Measurements from ENCODE around the gene TBX1.
"Not testable (repeated sequence)": the region's sequence is repeated elsewhere in the genome, so short reads cannot be mapped to it uniquely, and the experiment has no call there.

The TBX1 gene

DNA sequence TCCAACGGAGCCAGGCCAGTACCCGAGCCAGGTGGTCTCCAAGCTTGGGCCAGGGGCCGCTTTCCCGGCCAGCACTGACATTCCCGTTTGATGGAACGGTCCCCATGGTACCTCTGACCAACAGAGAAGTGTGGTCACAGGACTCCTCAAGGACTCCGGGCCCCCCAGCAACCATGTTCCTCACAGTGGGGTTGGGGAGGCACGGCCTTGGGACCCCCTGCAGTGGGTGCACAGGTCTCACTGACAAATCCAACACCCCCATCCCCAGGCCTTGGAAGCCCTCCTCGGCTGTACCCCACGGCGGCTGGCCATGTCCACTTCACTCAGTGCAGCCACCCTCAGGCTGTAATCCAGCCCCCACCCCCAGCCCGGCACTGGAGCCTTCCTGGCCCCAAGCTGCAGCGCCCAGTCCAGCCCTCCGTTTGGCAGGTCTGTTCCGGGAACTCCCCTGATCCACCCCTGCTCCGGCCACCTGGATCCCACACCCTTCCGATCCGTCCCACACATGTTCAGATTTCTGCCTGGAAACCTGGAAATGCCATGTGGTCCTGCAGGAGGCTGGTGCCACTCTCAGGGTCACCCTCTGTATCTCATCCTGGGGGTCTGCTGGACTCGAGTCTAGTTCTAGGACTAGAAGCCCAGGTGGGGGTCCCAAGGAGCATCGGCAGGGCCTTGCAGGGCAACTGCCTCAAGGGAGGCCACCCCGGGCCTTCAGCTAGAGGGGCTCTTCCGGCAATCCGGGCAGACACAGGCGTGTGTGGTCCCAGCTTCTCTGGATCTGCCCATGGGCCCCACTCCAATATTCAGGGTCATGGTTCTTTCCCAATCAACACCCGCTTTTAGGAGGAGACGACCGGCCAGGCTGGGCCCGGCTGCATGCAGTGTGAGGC, 26.6 kb downstream of the TBX1 start:
- DNase-seq: no peak

DNA sequence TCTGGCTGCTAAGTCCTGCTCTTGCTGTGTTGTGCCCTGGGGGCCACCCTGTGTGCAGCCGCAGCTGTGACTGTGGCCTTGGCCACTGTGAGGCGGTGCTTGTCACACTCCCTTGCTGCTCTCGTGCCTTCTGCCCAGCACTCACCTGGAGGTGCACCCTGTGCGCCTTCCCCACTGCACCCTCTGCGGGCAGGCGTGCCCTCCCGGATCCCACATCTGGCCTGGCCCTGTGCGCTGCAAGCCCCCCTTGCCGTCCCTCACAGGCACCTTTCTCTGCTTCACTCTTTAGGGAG, 27.2 kb downstream of the TBX1 start:
- DNase-seq: no peak

DNA sequence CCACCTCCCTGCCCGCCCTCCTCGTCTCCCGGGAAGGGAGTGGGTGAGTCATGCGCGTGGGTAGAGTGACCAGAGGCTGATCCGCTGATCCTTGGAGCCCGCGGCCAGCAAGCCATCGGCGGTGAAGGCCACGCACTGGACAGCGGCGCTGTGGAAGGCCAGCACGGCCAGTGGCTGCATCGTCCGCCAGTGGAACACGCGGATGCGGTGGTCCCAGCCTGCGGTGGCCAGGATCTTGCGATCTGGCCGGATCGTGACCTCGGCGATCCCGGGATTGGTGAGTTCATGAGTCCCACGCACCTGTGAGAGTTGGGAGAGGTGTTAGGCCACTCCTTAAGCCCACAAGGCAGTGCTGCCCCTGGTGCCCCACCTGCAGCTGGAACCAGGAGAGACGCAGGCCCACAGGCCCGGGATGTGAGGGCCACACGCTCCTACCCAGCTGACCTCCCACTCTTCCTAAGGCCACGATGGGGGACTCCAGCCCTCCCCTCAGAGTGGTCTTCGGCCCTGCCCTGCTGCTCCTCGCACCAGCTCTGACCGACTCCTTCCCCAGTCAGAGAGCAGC, 28.2 kb downstream of the TBX1 start:
- no peak for DNase-seq

DNA sequence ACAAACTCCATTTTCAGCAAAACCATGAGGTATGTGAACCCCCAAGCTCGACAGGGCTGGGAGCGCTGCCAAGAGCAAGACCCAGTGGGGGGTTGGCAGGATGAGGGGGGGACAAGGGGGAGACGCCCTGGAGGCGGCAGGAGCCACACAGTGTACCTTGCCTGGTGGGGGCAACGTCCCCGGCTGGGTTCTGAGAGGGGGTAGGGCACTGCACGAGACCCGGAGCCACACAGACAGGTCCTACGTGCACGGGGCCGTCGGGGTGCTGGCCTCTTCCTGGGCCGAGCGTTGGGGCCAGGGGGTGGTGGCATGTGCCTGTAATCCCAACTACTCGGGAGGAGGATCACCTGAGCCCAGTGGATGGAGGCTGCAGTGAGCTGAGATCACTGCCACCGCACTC, 28.8 kb downstream of the TBX1 start:
- DNase-seq: no peak

DNA sequence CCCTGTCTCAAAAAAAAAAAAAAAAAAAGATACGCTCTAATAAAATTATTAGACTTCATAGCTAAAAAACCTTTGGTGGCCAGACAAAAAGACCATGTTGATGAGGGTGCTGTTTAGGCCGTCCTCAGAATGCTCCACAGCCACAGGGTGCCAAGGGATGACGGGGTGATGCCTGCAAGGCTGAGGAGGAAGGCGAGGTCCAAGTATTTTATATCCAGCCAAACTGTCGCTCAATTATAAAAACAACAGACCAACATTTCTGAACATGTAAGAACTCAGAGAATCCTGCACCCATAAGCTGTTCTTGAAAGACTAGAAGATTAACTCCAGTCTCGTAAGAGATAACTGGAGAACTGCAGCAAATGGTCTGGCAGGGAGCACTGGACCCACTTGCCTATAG, 29.2 kb downstream of the TBX1 start:
- DNase-seq: no peak

DNA sequence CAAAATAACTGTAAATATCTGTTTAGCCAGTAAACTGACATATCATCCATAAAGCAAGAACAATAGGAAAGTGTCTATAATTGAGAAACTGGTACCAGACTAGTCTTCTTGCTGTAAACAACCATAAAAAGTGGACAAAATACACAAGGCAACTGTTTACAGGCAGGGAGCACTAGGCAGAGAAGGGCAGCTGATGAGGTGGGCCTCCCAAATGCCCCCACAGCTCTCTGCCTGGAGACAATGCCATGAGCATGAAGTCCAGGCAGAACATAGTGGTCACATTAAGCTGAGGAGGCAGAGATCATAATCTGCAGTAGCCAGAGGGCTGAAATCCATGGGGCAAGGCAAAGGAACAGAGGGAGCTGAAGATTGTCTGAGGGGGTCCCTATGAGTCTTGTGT, 30.7 kb downstream of the TBX1 start:
- DNase-seq: no peak

DNA sequence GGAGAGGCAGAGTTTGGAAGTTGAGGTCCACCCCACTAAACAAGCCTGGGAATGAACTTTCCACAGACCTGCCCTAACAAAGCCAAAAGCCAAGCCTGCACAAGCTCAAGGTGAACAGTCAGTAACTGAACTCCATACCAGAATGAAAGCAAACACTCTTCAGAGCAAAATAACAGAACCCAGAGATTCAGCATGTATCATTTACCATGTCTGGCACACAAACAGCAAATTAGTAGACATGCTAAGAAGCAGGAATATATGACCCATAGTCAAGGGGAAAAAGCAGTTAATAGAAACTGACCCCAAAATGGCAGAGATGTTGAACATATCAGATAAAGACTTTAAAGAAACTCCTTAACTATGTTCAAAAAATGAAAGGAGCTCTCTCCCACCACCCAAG, 31.3 kb downstream of the TBX1 start:
- DNase-seq: no peak

DNA sequence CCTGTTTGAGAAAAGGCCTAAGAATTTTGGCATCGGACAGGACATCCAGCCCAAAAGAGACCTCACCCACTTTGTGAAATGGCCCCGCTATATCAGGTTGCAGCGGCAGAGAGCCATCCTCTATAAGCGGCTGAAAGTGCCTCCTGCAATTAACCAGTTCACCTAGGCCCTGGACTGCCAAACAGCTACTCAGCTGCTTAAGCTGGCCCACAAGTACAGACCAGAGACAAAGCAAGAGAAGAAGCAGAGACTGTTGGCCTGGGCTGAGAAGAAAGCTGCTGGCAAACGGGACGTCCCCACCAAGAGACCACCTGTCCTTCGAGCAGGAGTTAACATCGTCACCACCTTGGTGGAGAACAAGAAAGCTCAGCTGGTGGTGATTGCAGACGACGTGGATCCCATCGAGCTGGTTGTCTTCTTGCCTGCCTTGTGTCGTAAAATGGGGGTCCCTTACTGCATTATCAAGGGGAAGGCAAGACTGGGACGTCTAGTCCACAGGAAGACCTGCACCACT, 31.9 kb downstream of the TBX1 start:
- not testable (repeated sequence) for DNase-seq

DNA sequence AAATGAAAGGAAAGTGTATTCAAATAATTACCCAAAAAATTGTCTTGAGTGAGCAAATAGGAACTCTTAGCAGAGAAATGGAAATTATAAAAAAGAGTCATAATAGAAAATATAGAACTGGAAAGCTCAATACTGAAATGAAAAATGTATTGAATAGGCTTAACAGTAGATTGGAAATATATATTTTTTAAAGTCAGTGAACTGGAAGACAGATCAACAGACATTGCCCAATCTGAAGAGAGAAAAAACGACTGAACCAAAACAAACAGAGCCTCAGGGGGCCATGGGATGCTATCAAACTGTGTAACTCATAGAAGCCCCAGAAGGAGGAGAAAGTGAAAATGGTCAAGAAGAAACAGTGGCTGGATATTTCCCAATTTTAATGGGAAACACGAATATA, 32.6 kb downstream of the TBX1 start:
- no peak for DNase-seq

DNA sequence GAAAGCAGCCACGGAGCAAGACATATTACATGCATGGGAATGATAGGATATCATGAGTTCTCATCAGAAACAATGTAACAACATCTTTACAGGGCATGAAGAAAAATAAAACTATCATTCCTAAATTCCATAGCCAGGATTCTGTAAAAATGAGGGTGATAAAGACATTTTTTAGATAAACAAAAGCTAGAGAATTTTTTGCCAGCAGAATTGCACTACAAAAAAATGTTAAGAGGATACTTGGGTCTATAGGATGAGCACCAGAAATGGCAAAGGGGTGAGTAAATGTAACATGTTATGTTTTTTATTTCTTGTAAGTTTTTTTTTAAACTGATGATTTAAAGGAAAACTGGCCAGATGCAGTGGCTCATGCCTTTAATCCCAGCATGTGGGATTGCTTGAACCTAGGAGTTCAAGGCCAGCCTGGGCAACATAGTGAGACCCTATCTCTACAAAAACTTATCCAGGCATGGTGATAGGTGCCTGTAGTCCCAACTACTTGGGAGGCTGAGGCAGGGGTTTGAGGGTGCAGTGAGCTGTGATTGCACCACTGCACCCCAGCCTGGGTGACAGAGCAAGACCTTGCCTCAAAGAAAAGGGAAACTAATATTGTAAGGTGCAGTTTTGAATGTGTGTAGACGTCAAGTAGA, 33.2 kb downstream of the TBX1 start:
- DNase-seq: no peak

DNA sequence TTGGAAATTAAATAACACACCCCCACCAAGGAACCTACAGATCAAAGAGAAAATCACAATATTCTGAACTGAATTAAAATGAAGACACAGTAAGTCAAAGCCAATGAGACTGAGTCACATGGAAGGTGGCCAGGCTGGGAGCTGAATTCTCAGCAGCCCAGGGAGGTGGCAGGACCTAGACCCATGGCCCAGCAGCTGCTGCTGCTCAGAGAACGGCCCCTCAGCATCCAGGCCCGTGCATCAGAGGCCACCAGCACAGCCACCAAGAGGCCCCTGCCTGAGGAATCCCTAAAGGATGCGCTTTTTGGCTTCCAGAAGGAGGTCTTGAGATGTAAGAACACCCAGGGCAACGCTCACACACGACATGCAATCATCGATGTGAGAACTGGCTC, 35.0 kb downstream of the TBX1 start:
- DNase-seq: no peak

DNA sequence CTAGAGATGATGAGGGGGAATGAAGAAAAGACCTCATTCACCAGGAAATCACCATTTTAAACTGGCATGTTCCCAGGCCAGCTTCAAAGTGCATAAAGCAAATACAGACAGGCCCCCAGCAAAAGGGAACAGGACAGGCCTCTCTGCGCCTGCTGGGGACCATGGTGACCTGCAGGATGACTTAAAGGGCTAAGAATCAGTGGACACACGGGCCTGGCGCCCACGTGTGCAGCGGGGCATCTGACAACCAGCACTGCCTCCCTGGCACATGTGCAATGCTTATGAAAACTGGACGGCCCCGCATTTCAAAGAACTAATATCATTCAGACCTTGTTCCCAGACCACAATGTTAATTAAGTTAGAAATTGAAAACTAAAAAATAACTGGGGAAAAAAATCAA, 35.6 kb downstream of the TBX1 start:
- DNase-seq: no peak

DNA sequence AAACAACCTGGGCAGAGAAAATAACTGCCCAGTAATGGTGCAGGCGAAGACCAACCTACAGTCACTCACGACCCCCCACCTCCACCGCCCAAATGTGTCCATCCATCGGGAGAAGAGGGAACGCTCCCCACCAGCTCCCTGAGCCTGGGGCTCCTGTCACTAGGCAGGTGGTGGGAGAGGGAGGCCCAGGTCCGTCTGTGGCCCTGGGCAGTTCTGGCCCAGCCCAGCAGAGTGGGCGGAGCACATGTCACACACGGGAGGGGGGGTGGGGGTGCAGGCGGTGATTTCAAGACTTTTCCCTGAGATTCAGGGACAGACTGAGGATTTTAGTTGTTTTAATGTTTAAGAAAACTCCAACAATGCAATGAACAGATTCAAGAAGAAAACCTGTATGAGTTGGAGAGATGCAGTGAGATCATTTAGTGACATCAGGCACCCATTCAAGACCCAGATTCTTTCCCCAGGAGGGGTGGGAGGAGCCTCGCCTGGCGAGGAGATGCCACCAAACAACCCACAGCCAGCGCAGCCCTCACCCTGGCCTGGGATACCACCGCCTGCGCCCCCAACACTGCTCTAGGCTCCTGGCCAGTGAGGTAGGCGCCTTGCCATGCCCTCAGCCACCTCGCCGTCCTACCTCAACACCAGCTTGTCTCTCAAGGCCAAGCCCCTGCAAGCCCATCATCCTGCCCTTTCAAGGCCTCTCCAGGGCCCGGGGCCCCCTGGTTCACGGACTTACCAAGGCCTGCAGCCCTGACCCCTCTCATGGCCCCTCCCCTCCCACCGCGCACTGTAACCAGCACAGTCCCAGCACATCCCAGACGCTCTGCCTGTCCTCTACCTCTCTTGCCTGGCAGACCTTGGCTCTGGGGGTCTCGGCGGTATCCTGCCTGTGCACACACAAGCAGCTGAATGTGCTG, 36.8 kb downstream of the TBX1 start:
- no peak for DNase-seq

DNA sequence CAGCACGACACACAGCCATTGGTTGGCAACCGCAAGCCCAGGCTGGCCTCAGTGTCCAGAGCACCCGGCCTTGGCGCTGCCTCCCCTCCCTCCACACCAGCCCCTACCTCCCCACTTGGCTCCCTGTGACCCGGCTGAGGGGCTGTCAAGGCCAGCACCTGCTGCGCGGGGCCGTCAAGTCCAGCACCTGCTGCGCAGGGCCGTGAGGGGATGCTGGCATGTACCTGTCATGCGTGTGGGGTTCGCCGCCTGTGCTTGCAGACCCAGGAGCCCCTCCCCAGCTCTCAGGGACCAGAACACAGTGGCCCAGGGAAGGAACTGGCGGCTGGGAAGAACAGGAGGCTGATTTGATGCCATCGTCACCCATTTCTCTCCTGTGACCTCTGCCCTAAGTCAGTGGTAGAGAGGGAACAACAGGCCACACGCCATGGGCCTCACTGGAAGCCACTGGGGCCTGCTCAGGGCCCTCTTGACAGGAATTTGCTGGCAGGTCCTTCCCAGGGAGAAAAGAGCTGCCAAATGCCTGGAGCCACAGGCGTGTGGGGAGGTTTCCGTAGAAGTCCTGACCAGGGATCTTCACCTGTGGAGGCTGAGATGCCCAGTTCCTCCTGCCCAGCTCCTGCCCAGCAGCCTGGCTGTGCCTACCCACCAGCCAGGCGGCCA, 37.6 kb downstream of the TBX1 start:
- DNase-seq: no peak

DNA sequence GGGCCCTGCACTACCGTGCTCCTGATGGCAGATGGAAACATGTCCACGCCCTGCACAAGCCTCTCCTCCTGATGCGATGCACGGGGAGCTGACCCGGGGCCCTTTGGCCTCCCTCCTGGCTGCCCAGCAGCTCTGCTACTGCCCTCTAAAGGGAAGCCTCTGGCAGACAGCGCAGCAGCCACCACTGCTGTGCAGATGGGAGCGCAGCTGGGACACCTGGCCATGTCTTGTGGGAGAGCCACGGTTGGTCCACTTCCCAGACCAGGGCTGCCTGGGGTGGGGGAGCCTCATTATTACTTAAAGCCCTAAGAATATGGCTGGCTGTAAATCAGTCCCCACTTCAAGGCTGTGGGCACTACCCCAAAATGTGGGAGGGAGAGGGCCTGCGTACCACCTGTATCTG, 38.3 kb downstream of the TBX1 start:
- no peak for DNase-seq

DNA sequence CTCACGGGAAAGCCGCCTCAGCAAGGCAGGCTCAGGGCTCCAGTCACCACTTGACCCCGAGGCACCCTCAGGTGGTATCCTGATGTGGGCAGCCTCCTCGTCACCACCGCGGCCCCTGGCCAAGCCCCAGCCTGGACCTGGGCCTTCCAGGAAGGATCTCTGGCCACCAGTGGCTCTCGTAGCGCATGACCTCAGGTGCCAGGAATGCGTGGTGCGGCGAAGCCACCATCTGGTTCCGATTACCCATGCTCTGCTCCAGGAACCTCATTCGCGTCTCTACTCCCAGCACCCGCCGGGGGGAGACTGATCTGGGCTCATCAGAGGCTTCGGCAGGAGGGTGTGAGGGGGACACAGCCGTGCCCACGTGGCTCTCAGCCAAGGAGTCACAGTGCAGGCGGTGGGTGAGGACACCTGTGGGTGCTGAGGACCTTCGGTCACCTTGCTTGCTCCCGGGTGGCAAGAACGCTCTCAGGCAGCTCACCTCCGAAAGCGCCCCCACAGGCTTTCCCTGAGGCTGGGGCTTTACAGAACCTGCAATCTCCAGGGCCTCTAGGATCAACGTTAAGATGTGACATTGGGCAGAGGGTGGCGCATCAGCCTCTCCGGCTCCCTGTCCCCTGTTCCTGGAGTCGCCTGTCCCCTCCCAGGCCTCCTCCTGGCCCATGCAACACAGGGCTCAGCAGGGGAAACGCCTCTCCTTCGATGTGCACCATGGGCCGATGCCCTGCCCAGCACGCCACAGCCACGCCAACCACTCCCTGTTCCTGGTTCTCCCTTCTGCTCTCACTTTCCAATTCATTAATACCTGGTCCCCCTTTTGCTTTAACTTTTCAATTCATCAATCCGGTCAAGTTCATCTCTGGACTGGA, 39.0 kb downstream of the TBX1 start:
- no peak for DNase-seq

DNA sequence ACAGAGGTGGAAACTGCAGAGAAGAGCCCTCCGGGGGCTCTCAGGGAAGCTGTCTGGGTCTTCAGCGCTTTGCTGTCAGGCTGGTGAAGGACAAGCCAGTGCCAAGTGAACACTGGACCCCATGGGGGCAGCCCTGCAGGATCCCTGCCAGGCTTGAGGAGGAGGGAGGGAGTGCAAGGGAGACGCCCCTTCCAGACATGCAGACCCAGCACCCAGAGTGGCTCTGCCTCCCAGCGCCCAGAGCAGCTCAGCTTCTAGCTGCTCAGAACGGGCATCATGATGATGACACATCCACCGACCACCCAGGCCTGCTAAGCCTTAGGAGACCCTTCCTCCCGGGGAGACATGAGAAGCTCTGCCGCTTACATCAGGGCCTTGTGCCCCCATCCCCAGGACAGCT, 39.7 kb downstream of the TBX1 start:
- DNase-seq: no peak

DNA sequence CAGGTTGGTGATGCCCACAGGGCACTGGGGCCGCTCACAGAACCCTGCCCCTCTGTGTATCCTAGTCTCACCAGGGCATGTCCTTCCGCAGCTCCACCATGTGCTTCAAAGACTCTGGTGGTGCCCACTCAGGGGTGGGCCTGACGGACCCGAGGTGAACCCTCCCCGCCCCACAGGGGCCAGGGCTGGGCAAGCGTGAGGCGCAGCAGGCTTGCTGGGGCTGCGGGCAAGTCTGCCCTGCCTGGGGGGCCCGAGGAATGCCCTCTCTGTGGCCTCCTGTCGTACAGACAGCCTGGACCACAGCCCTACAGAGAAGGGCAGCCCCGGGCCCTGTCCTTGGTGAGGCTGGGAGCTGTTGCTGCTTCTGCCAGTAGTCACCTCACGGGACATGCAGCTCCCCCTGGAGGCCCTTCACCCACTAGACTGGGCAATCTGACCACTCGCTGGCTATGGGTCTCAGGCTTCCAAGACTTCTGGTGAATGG, 40.2 kb downstream of the TBX1 start:
- no peak for DNase-seq

DNA sequence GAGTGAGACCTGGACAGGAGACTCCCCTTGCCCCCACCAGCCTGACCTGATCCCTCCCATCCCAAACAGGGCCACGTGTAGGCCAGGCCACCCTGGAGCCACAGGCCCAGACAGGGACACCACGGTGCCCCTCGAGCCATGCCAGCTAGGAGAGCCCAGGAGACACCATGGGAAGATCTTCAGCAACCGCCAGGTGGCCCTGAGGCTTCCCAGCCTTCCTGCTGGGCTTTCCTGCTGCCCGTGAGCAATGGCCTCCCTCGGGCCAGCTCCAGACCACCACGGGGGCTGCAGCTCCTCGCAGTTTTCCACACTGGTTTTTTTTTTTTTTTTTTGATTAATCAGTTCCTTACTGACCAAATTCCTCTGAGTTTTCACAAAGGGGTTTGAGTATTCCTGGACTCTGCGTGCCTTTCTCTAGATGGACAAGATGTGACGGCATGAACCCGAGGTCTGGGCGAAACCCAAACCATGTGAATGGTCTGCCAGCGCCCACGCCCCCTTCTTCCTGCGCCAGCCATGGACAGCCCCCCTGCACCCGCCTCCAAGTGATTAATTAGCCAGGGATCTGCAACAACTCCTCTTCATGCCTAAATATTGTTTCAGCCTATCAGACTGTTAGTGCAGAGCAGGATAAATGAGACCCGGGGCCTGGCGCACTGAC, 40.9 kb downstream of the TBX1 start:
- DNase-seq: no peak

DNA sequence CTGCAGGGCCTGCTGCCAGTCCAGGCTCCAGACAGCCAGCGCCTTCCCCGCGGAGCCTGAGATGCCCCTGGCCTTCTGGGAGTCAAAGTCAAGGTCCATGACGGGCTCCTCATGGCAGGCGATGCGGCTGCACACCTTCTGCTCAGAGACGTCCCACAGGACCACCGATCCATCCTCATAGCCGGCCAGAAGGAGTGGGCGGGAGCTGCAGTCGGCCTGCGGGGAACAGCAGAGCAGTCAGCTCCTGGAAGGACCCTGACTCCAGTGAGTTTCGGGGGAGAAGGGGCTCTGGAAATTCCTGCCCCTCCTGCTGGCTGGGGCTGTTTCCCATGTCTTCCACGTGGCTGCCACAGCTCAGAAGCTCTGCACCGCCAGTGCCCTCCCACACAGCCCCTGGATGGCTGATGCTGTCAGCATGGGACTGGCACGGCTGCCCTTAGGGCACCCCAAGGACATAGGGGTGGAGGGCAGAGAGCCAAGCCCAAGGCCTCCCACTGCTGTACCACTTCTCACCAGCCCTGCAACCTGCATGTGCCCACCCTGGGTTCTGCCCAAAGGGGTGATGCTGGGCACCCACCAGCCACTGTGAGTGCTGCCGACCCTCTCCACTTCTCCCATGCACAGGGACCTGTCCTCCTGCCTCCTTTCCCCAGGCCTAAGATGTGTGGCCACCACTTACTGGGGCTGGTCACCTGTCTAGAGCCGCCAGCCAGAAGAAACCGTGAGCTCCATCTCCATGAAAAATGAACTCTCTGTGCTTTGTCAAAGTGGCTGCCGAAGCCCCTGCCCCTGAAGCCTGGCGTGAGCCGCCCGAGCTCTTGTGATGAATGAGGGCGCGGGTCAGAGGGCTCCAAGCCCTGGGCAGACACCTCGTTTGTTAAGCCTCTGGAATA, 41.7 kb downstream of the TBX1 start:
- no peak for DNase-seq

All from activated effector memory CD4-positive, alpha-beta T cell treated with Interleukin-2 at 50 U/mL for 16 hours (primary cell).